SU-DHL-6 (cell line): ENCODE results near the gene SMLR1.

Experiments
- H2AFZ ChIP-seq: fragments of 200-600 bp; sonication (generic); 2 replicates; pipeline ENCODE4 v1.6.1; 2014; ENCODE audit warnings: low read depth, mild to moderate bottlenecking, moderate library complexity, mixed read lengths, antibody characterized with exemption, low read length; ENCODE audit not compliant: severe bottlenecking
- H3F3A ChIP-seq: fragments of 200-600 bp; shearing (Covaris generic); 2 replicates; pipeline ENCODE4 v1.6.0; 2016; ENCODE audit warnings: antibody characterized with exemption, mild to moderate bottlenecking; ENCODE audit not compliant: insufficient read depth
- H3K27ac ChIP-seq: fragments of 200-600 bp; sonication (generic); 2 replicates; pipeline ENCODE4 v1.5.1; 2016; ENCODE audit warnings: low read depth, mild to moderate bottlenecking, low read length, moderate library complexity, mixed read lengths
- H3K27me3 ChIP-seq: fragments of 200-600 bp; sonication (generic), shearing (Covaris generic); 2 replicates; pipeline ENCODE4 v1.6.0; 2014; ENCODE audit warnings: mild to moderate bottlenecking, low read length
- H3K36me3 ChIP-seq: fragments of 200-600 bp; sonication (generic); 2 replicates; pipeline ENCODE4 v1.6.1; 2014; ENCODE audit warnings: mild to moderate bottlenecking, low read length, mixed read lengths
- H3K4me2 ChIP-seq: fragments of 300-600, 200-600 bp; shearing (Covaris generic), sonication (generic); 2 replicates; pipeline ENCODE4 v1.6.0; 2014; ENCODE audit warnings: low read length, low read depth, mild to moderate bottlenecking; ENCODE audit not compliant: poor library complexity, severe bottlenecking
- H3K4me3 ChIP-seq: fragments of 200-600 bp; sonication (generic); 2 replicates; pipeline ENCODE4 v1.5.1; 2014; ENCODE audit warnings: antibody characterized with exemption, low read length, mild to moderate bottlenecking, mixed read lengths; ENCODE audit not compliant: insufficient read depth, poor library complexity, severe bottlenecking
- H3K79me2 ChIP-seq: fragments of 200-600 bp; sonication (generic); 2 replicates; pipeline ENCODE4 v1.6.1; 2014; ENCODE audit warnings: mild to moderate bottlenecking, low read length, moderate library complexity; ENCODE audit not compliant: insufficient read depth
- H3K9ac ChIP-seq: fragments of 200-600 bp; sonication (generic); 2 replicates; pipeline ENCODE4 v1.7.0; 2014; ENCODE audit warnings: mild to moderate bottlenecking, low read length
- H3K9me2 ChIP-seq: fragments of 200-600 bp; sonication (generic); replicated peaks from 2 replicates; pipeline ENCODE4 v1.6.1; 2014; ENCODE audit warnings: low read length; ENCODE audit not compliant: insufficient read depth
- H3K9me3 ChIP-seq: fragments of 200-600 bp; sonication (generic); 2 replicates; pipeline ENCODE4 v1.6.1; 2014; ENCODE audit warnings: low read length, mixed read lengths; ENCODE audit not compliant: insufficient read depth
- H4K20me1 ChIP-seq: fragments of 200-600 bp; sonication (generic); 2 replicates; pipeline ENCODE4 v1.6.1; 2014; ENCODE audit warnings: low read depth, mild to moderate bottlenecking, antibody characterized with exemption, low read length, moderate library complexity, mixed read lengths
- EZH2phosphoT487 ChIP-seq: fragments of 200-600 bp; sonication (generic), shearing (Covaris generic); conservative IDR thresholded peaks from 2 replicates; pipeline ENCODE4 v1.6.1; 2018; ENCODE audit warnings: mild to moderate bottlenecking, antibody characterized with exemption, low read length, moderate library complexity, mixed read lengths
- TF ChIP-seq, protein P1 (sequence below): fragments of 200-600 bp; sonication (generic); IDR thresholded peaks from one replicate; pipeline ENCODE4 v1.5.1; 2017; ENCODE audit warnings: antibody characterized with exemption, mild to moderate bottlenecking, low read length, moderate library complexity; ENCODE audit not compliant: insufficient read depth, poor library complexity, severe bottlenecking

The SMLR1 gene

DNA sequence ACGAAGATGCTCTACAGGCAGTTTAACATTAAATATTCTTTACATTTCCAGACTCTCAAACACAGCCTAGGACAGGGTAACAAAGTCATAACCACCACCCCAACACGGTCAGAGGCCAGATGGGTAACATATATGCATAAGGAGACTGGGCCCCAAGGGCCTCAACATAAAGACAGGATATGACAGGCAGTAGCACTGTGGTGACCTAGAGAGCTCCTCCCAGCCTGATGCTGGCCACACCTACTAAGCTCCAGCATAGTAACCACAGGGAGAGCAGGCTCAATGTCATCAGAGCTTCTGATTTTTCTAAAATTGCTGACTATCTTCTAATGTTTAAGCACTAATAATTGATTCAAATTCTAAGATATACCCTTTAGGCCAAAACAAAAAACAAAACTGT, 21.7 kb downstream of the SMLR1 start:
- no peak overlapping the region for H3K4me2 ChIP-seq
- TF ChIP-seq EZH2phosphoT487: no peak
- no peaks in the 10 kb centered on the region for H3K36me3 ChIP-seq
- H3K79me2 ChIP-seq: no peaks in the 10 kb centered on the region
- no peak overlapping the region for H3K9ac ChIP-seq
- H2AFZ ChIP-seq: no peak overlapping the region
- H3K9me2 ChIP-seq: no peaks in the 10 kb centered on the region
- no peak overlapping the region for H3K4me3 ChIP-seq
- no peaks in the 10 kb centered on the region for H3F3A ChIP-seq
- no peaks in the 10 kb centered on the region for H3K9me3 ChIP-seq
- no peak overlapping the region for H3K27ac ChIP-seq
- no peaks in the 10 kb centered on the region for H3K27me3 ChIP-seq
- no peaks in the 10 kb centered on the region for H4K20me1 ChIP-seq

DNA sequence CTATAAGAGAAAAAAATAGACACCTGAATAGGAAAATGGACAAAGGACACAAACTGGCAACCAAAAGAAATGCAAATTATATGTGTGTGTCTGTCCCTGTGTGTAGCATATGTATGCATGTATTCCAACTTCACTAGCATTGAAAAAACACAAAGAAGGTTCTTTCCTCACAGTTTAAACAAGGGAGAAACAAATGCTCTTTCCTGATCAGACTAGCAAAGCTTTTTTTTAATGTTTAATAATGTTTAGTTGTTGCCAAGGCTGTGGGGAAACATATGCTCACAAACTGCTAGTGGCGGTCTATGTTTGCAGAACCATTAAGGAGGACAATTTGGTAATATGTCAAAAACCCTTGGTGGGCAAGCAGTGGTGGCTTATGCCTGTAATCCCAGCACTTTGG, 22.4 kb downstream of the SMLR1 start:
- Histone ChIP-seq H3F3A (no peaks in the 10 kb centered on the region), H3K79me2 (no peaks in the 10 kb centered on the region), H3K36me3 (no peaks in the 10 kb centered on the region), H3K9ac (no peak overlapping the region), H3K4me2 (no peak overlapping the region), H3K9me3 (no peaks in the 10 kb centered on the region), H3K27ac (no peak overlapping the region), H4K20me1 (no peaks in the 10 kb centered on the region), H3K9me2 (no peaks in the 10 kb centered on the region), H3K4me3 (no peak overlapping the region), H3K27me3 (no peaks in the 10 kb centered on the region), H2AFZ (no peak overlapping the region)
- TF ChIP-seq EZH2phosphoT487: no peak
- TF ChIP-seq, protein P1, sequence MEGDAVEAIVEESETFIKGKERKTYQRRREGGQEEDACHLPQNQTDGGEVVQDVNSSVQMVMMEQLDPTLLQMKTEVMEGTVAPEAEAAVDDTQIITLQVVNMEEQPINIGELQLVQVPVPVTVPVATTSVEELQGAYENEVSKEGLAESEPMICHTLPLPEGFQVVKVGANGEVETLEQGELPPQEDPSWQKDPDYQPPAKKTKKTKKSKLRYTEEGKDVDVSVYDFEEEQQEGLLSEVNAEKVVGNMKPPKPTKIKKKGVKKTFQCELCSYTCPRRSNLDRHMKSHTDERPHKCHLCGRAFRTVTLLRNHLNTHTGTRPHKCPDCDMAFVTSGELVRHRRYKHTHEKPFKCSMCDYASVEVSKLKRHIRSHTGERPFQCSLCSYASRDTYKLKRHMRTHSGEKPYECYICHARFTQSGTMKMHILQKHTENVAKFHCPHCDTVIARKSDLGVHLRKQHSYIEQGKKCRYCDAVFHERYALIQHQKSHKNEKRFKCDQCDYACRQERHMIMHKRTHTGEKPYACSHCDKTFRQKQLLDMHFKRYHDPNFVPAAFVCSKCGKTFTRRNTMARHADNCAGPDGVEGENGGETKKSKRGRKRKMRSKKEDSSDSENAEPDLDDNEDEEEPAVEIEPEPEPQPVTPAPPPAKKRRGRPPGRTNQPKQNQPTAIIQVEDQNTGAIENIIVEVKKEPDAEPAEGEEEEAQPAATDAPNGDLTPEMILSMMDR: no peak

DNA sequence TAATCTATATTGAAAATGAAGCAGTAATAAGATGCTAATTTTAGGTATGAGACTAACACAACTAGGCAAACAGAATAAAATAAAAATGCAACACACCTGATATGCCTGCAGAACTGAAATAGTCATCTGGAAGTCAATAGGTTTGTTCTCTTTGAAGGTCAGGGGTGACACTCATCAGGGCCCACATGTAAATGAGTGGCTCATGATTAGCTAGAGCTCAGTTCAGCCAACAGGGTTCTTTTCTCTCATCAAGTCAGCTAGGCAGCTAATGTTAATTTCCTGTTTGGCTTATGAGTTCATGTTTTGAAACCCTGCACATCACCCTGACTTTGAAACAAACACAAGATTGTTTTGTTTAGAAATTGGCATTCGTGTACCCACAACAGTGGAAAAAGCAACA, 23.8 kb downstream of the SMLR1 start:
- Histone ChIP-seq H3K27me3 (no peaks in the 10 kb centered on the region), H3K4me3 (no peak overlapping the region), H4K20me1 (no peaks in the 10 kb centered on the region), H3K4me2 (no peak overlapping the region), H3K36me3 (no peaks in the 10 kb centered on the region), H3F3A (no peaks in the 10 kb centered on the region), H3K9me2 (no peaks in the 10 kb centered on the region), H2AFZ (no peak overlapping the region), H3K9ac (no peak overlapping the region), H3K79me2 (no peaks in the 10 kb centered on the region), H3K9me3 (no peaks in the 10 kb centered on the region), H3K27ac (no peak overlapping the region)
- no peak for TF ChIP-seq EZH2phosphoT487
- TF ChIP-seq, protein P1: no peak

DNA sequence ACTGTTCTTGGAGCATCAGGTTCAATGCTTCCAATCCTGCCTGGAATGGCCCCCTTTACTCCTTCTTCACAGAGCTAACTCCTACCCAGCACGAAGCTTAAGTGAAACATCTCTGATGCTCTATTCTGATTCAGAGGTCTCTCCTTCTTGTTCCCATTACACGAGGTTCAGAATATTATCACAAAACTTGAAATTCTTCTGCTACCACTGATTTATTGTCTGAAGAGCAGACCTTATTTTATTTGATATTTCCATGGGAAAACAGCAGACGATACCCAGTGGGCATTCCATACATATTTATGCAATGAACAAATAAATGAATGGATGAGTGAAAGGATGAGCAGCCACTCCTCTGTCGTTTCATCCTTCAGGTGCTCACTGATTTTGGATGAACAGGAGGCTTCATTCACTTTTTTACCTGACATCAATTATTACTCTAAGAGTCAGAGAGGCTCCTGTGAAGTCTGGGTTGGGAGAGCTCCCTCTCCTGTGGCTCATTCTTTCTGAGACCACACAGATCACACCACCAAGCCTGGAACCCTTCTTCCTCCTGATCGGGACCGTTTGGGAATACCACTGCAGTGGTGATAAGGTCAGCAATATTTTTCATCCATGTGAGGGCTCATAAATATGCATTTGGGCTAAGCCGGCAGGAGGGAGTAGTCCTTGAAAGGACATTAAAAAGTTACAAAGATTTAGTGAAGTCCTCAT, 25.8 kb downstream of the SMLR1 start:
- Histone ChIP-seq H3K9ac (no peak overlapping the region), H3K9me3 (no peaks in the 10 kb centered on the region), H3K27me3 (no peaks in the 10 kb centered on the region), H3K4me2 (no peak overlapping the region), H2AFZ (no peak overlapping the region), H3K79me2 (no peaks in the 10 kb centered on the region), H4K20me1 (no peaks in the 10 kb centered on the region), H3K4me3 (no peak overlapping the region), H3K9me2 (no peaks in the 10 kb centered on the region), H3K27ac (no peak overlapping the region), H3K36me3 (no peaks in the 10 kb centered on the region), H3F3A (no peaks in the 10 kb centered on the region)
- TF ChIP-seq, protein P1: no peak
- no peak for TF ChIP-seq EZH2phosphoT487
